Adrenal gland (tissue), 12 donors: ENCODE results near the gene PDGFD. TPM values are rescaled to one million over a fixed set of nuclear protein-coding genes. Genes with fewer than 3 reads are reported as not detected.

Source experiments
- DNase-seq, 7 donors: peaks; one replicate each; pipeline ENCODE4 v3.0.0-alpha.2; 2019 to 2020
- H3K27ac ChIP-seq, 5 donors: fragments of 200-600 bp; sonication (generic) in 4 of 5; 1 replicate in 3 of 5; 2 replicates in 2 of 5; pipeline versions ENCODE4 v1.5.1 to v1.8.0; 2016 to 2020; ENCODE audit warnings: mild to moderate bottlenecking in 1 of 5
- H3K27me3 ChIP-seq: fragments of 200-600 bp; 2 replicates; pipeline ENCODE4 v1.8.0; 2021
- H3K36me3 ChIP-seq, 2 donors: fragments of 200-600 bp; replicated peaks in 1 of 2; 1 replicate in 1 of 2; 2 replicates in 1 of 2; pipeline versions ENCODE4 v1.5.1 to v1.8.0; 2018 to 2022
- H3K4me1 ChIP-seq, 2 donors: fragments of 200-600 bp; replicated peaks in 1 of 2; 1 replicate in 1 of 2; 2 replicates in 1 of 2; pipeline versions ENCODE4 v1.5.1 to v1.8.0; 2018 to 2021
- H3K4me3 ChIP-seq, 4 donors: fragments of 200-600 bp; sonication (generic) in 3 of 4; one replicate each; pipeline ENCODE4 v1.5.1; 2016 to 2018
- H3K9me3 ChIP-seq, 3 donors: fragments of 200-600 bp; sonication (generic) in 1 of 3; replicated peaks in 1 of 3; 1 replicate in 2 of 3; 2 replicates in 1 of 3; pipeline versions ENCODE4 v1.5.1 to v1.8.0; 2016 to 2021
- POLR2A ChIP-seq, 2 donors: fragments of 450-650 bp; IDR thresholded peaks; one replicate each; pipeline ENCODE4 v1.6.1; 2017; ENCODE audit warnings: antibody characterized with exemption in 2 of 2, mild to moderate bottlenecking in 2 of 2, moderate library complexity in 1 of 2
- whole genome bisulfite sequencing, 4 donors: extraction: QIAGEN DNeasy Blood & Tissue Kit in 2 of 4; methylation state at CpG; one replicate each; pipeline versions ENCODE4 v1.1.5 to v1.1.7; 2013 to 2017; 5-methylcytosine and 5-hydroxymethylcytosine counted together
- intact Hi-C, 2 donors: fragments of 100-400 bp; cut with DNase I; formaldehyde crosslinking; loops; one replicate each; pipeline versions ENCODE4 v1.14.1 to v1.15.0; 2022 to 2023
- polyA plus RNA-seq, 3 donors: library from polyadenylated mRNA; stranded (reverse); fragments of 200-250 nt in 2 of 3; fragments of 350-450 nt in 1 of 3; fragmentation: Illumina TruSeq in 1 of 3; extraction: RNeasy Lipid Tissue Mini Kit (QIAGEN cat#74804) in 1 of 3; gene quantifications; one replicate each; pipeline ENCODE4 v1.2.3, GENCODE V29; 2013 to 2014
- total RNA-seq, 9 donors: library from RNA; depleted of rRNA in 4 of 9; stranded (reverse); fragments of >200 nt in 4 of 9; fragments of 120-200 nt in 1 of 9; fragmentation: NEBNext Ultra II Directional in 1 of 9; extraction: Animal tissue kit (Norgen Biotek cat#: 25700) in 1 of 9; gene quantifications; one replicate each; pipeline versions ENCODE4 v1.1.0 to v1.2.4, GENCODE V29; 2013 to 2023
- TF ChIP-seq, protein P1 (sequence below), 6 experiments: fragments of 450-650 bp in 4 of 6; fragments of 200-600 bp in 2 of 6; sonication (generic) in 1 of 6; IDR thresholded peaks; 1 replicate in 5 of 6; 2 replicates in 1 of 6; pipeline versions ENCODE4 v1.5.1 to v1.8.0; 2016 to 2021; ENCODE audit warnings: antibody characterized with exemption in 6 of 6, mild to moderate bottlenecking in 2 of 6, moderate library complexity in 1 of 6
- donor health status: healthy with polysubstance abuse.
- donor health status: Bipolar disorder and iron deficiency.
- donor health status: DM: yes; HTN: yes; CAD: no.
- donor health status: DM: no; HTN: no; CAD: no.
- donor health status: DM: no; HTN: no; CAD: no.
- donor health status: DM: yes; HTN: yes; CAD: no.

The PDGFD gene
- total and polyA plus RNA-seq, 12 donors, result 42.7 to 297 (median 199) TPM

DNA sequence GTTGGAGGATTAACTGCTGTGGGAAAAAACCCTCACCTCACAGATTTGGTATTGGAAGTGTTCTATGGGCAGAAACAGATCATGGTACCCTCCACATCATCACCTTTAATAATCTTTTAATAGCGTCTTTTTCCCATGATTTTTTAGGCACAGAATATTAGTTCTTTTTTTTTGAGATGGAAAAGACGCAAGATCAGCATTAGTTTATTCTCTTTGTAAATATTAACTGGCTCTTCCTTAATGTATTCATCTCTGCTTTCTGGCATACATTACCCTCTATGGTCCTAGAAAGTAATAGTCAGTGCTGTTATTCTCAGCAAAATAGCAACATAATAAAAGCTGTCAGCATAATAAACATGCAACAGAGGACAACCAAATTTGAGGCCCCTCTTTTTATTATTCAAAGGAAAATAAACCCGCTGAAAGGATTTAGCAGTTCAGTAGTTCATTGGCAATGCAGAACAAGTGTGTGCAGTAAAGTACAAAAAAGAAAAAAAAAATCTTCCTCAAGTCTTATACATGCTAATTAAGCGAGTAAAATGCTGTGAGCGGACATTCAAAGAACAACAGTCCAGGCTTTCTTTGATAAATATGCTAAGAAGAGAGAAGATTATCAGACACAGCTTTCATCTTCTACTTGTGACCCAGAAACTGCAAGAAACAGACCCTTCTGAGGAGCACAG lies 165.0 kb downstream of the PDGFD start:
- Histone ChIP-seq H3K4me3 (no peak overlapping the region), H3K9me3 (no peaks in the 10 kb centered on the region), H3K27me3 (no peaks in the 10 kb centered on the region), H3K27ac (no peak overlapping the region), H3K36me3 (peaks cover 0 to 6% of the 10 kb centered on the region in 2 donors), H3K4me1 (peaks cover 0 to 7% of the 10 kb centered on the region in 2 donors)
- intact Hi-C loops, result no loop called here
- no peak for DNase-seq
- WGBS, 4 donors, result 92 to 96% (median 95%) methylated on average over 5 of the region's 5 CpGs
- TF ChIP-seq POLR2A (IDR thresholded peaks at IDR 0.05), result no peak
- TF ChIP-seq, protein P1, sequence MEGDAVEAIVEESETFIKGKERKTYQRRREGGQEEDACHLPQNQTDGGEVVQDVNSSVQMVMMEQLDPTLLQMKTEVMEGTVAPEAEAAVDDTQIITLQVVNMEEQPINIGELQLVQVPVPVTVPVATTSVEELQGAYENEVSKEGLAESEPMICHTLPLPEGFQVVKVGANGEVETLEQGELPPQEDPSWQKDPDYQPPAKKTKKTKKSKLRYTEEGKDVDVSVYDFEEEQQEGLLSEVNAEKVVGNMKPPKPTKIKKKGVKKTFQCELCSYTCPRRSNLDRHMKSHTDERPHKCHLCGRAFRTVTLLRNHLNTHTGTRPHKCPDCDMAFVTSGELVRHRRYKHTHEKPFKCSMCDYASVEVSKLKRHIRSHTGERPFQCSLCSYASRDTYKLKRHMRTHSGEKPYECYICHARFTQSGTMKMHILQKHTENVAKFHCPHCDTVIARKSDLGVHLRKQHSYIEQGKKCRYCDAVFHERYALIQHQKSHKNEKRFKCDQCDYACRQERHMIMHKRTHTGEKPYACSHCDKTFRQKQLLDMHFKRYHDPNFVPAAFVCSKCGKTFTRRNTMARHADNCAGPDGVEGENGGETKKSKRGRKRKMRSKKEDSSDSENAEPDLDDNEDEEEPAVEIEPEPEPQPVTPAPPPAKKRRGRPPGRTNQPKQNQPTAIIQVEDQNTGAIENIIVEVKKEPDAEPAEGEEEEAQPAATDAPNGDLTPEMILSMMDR (IDR thresholded peaks at IDR 0.05), result no peak

DNA sequence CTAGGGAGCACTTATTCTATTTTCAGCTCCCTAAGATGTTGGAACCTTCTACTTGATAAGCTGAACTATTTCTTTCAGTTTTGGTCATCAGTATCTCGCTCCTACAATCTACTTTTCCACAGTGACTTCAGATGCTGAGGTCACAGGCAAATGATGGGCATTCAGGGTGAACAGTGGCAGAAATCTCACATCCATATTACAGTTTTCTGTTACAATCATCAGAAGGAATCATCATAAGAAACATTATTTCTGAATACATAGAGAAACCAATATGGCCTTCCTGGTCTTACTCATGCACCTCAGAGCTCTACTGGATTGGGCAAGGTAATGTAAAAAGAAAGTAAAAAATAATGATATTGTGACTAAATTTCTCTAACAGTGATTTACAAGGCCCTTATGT lies 166.9 kb downstream of the PDGFD start:
- WGBS, 4 donors, result 97 to 100% (median 100%) methylated on average over 1 of the region's 1 CpG
- DNase-seq, result no peak
- intact Hi-C loops, result no loop called here
- no peaks in the 10 kb centered on the region for H3K9me3 ChIP-seq
- TF ChIP-seq, protein P1 (IDR thresholded peaks at IDR 0.05), result no peak
- H3K27ac ChIP-seq, result no peak overlapping the region
- no peaks in the 10 kb centered on the region for H3K27me3 ChIP-seq
- H3K4me3 ChIP-seq, result no peak overlapping the region
- no peaks in the 10 kb centered on the region for H3K4me1 ChIP-seq
- peaks cover 0 to 6% of the 10 kb centered on the region in 2 donors for H3K36me3 ChIP-seq

DNA sequence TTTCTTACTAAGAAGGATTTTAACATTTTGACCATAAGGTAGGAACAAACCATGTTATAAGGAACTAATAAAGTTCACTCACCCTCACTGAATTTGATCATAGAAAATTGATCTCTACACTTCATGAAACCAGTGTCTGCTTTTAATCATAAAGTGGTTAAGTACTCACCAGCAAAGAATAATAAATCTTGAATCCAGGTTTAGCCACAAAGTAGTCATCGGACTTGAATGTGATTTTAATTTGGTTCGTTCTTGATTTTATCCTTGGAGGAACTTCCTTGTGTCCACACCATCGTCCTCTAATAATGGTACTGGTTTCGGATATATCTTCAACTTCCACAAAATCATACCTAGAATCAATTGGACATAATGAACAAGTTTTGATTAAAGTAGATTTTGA lies 168.1 kb downstream of the PDGFD start:
- no peaks in the 10 kb centered on the region for H3K27me3 ChIP-seq
- no peak for DNase-seq
- H3K4me1 ChIP-seq, result no peaks in the 10 kb centered on the region
- no peak overlapping the region for H3K4me3 ChIP-seq
- H3K36me3 ChIP-seq, result peaks cover 0 to 6% of the 10 kb centered on the region in 2 donors
- no peaks in the 10 kb centered on the region for H3K9me3 ChIP-seq
- H3K27ac ChIP-seq, result no peak overlapping the region
- TF ChIP-seq, protein P1 (IDR thresholded peaks at IDR 0.05), result no peak
- TF ChIP-seq POLR2A (IDR thresholded peaks at IDR 0.05), result no peak
- intact Hi-C loops, result no loop called here
- 97 to 98% (median 97%) methylated on average over 4 of the region's 4 CpGs for WGBS, 4 donors

DNA sequence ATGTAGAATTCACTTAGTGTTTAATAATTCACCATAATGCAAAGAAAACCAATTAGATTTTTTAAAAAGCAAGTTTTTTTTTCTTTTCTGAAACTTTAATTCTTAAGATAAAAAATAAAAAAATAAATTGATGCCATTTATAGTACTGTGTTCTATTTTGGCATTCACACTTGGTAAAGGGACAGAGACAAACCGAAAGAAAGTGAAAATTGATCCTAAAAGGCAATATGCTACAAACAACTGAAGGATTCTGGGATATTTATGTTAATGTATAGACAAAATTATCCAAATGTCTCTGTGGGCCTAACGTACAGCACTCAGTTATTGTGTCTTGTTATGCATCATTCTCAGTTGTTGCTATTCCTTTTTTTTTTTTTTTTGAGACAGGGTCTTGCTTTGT lies 169.4 kb downstream of the PDGFD start:
- TF ChIP-seq POLR2A (IDR thresholded peaks at IDR 0.05), result no peak
- TF ChIP-seq, protein P1 (IDR thresholded peaks at IDR 0.05), result no peak
- Histone ChIP-seq H3K4me1 (no peaks in the 10 kb centered on the region), H3K4me3 (no peak overlapping the region), H3K9me3 (no peaks in the 10 kb centered on the region), H3K27ac (no peak overlapping the region), H3K36me3 (peaks cover 0 to 6% of the 10 kb centered on the region in 2 donors), H3K27me3 (no peaks in the 10 kb centered on the region)
- WGBS, 4 donors, result 91 to 94% (median 94%) methylated on average over 2 of the region's 2 CpGs
- intact Hi-C loops, result no loop called here
- no peak for DNase-seq
